PC-9 (cell line): ENCODE measurements around the gene NEK8. TPM values are rescaled to one million over a fixed set of nuclear protein-coding genes. Genes with fewer than 3 reads are reported as not detected.
A peak's percentile ranks its signal among the peaks of the same experiment; 100 is the strongest.

ENCODE experiments used
- BruUV-seq: library from RNA; stranded (reverse); fragments of 400-500 nt; replicated peaks from 2 replicates; lab custom pipeline; 2021; lab: Mats Ljungman, UMichigan
- CTCF ChIA-PET: fragments of 300-600 bp; sonication (Branson Sonifier 250); formaldehyde crosslinking; loops from one replicate; lab custom pipeline; 2022; ENCODE audit warnings: antibody characterized with exemption; lab: Charles Lee
- POLR2A ChIA-PET: fragments of 300-600 bp; sonication (Branson Sonifier 250); formaldehyde crosslinking; loops from one replicate; lab custom pipeline; 2022; ENCODE audit warnings: antibody characterized with exemption; ENCODE audit not compliant: unreplicated experiment; lab: Charles Lee
- DNase-seq, 2 experiments: peaks; one replicate each; pipeline versions ENCODE4 v3.0.0 to v3.0.0-alpha.2; 2015 to 2022; ENCODE audit warnings: mixed read lengths in 1 of 2
- H2AFZ ChIP-seq: fragments of 200-600 bp; sonication (generic); 2 replicates; pipeline ENCODE4 v1.8.1; 2017; ENCODE audit warnings: antibody characterized with exemption
- H3F3A ChIP-seq: fragments of 200-600 bp; sonication (generic); 2 replicates; pipeline ENCODE4 v1.8.1; 2017; ENCODE audit warnings: antibody characterized with exemption, mild to moderate bottlenecking, low read depth; ENCODE audit not compliant: insufficient read depth
- H3K27ac ChIP-seq: fragments of 200-600 bp; sonication (generic); 2 replicates; pipeline ENCODE4 v1.6.1; 2016; ENCODE audit warnings: mixed run types
- H3K27me3 ChIP-seq: fragments of 200-600 bp; sonication (generic); 2 replicates; pipeline ENCODE4 v1.6.1; 2016; ENCODE audit warnings: low read depth, mixed run types; ENCODE audit not compliant: insufficient read depth
- H3K36me3 ChIP-seq: fragments of 200-600 bp; sonication (generic); 2 replicates; pipeline ENCODE4 v1.6.1; 2016; ENCODE audit warnings: low read depth, mixed run types
- H3K4me1 ChIP-seq: fragments of 200-600 bp; sonication (generic); replicated peaks from 2 replicates; pipeline ENCODE4 v1.6.1; 2016; ENCODE audit warnings: mixed run types; ENCODE audit not compliant: insufficient read depth
- H3K4me2 ChIP-seq: fragments of 200-600 bp; sonication (generic); 2 replicates; pipeline ENCODE4 v1.6.1; 2017; ENCODE audit warnings: mixed run types
- H3K4me3 ChIP-seq: fragments of 200-600 bp; sonication (generic); 2 replicates; pipeline ENCODE4 v1.6.1; 2016; ENCODE audit warnings: mixed run types
- H3K79me2 ChIP-seq: fragments of 200-600 bp; sonication (generic); 2 replicates; pipeline ENCODE4 v1.6.1; 2017; ENCODE audit warnings: low read depth, mixed run types
- H3K9me2 ChIP-seq: fragments of 200-600 bp; sonication (generic); 2 replicates; pipeline ENCODE4 v1.8.1; 2017; ENCODE audit warnings: mild to moderate bottlenecking; ENCODE audit not compliant: insufficient read depth
- H3K9me3 ChIP-seq: fragments of 200-600 bp; sonication (generic); 2 replicates; pipeline ENCODE4 v1.8.1; 2016; ENCODE audit warnings: low read depth; ENCODE audit not compliant: insufficient read depth
- H4K20me1 ChIP-seq: fragments of 200-600 bp; sonication (generic); 2 replicates; pipeline ENCODE4 v1.8.1; 2017; ENCODE audit not compliant: insufficient read depth
- EZH2 ChIP-seq: fragments of 200-600 bp; sonication (generic); IDR thresholded peaks from 2 replicates; pipeline ENCODE4 v1.8.0; 2017; ENCODE audit warnings: antibody characterized with exemption, low read depth
- intact Hi-C: fragments of 100-400 bp; cut with micrococcal nuclease; formaldehyde crosslinking; loops from one replicate; pipeline ENCODE4 v1.10.0; 2022; ENCODE audit not compliant: unreplicated experiment
- total RNA-seq: library from RNA; stranded (reverse); gene quantifications from 2 replicates; pipeline ENCODE4 v1.2.3, GENCODE V29; 2021
- TF ChIP-seq, protein P1 (sequence below): fragments of 200-600 bp; sonication (generic); conservative IDR thresholded peaks from 2 replicates; pipeline ENCODE4 v1.6.1; 2017; ENCODE audit warnings: mixed run types, antibody characterized with exemption, mild to moderate bottlenecking, moderate library complexity

The NEK8 gene
- total RNA-seq, 1 experiment from 2014 or later = 12.1 TPM

DNA sequence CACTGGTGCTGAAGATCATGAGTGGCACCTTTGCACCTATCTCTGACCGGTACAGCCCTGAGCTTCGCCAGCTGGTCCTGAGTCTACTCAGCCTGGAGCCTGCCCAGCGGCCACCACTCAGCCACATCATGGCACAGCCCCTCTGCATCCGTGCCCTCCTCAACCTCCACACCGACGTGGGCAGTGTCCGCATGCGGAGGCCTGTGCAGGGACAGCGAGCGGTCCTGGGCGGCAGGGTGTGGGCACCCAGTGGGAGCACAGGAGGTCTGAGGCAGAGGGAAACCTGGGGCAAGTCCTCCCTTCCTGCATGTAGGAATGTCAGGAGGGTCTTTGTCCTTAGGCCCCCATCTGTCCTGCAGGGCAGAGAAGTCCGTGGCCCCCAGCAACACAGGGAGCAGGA lies 8.7 kb downstream of the NEK8 start:
- no peak overlapping the region for H3K4me3 ChIP-seq
- intact Hi-C loops = no loop called here
- POLR2A ChIA-PET = no interaction called here
- H3K4me2 ChIP-seq = no peak overlapping the region
- H2AFZ ChIP-seq = no peak overlapping the region
- no TSS peak for BruUV-seq
- H3F3A ChIP-seq = peaks cover 28% of the 10 kb centered on the region
- H3K79me2 ChIP-seq = no peaks in the 10 kb centered on the region
- TF ChIP-seq, protein P1, sequence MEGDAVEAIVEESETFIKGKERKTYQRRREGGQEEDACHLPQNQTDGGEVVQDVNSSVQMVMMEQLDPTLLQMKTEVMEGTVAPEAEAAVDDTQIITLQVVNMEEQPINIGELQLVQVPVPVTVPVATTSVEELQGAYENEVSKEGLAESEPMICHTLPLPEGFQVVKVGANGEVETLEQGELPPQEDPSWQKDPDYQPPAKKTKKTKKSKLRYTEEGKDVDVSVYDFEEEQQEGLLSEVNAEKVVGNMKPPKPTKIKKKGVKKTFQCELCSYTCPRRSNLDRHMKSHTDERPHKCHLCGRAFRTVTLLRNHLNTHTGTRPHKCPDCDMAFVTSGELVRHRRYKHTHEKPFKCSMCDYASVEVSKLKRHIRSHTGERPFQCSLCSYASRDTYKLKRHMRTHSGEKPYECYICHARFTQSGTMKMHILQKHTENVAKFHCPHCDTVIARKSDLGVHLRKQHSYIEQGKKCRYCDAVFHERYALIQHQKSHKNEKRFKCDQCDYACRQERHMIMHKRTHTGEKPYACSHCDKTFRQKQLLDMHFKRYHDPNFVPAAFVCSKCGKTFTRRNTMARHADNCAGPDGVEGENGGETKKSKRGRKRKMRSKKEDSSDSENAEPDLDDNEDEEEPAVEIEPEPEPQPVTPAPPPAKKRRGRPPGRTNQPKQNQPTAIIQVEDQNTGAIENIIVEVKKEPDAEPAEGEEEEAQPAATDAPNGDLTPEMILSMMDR = no peak
- TF ChIP-seq EZH2 = no peak
- no peaks in the 10 kb centered on the region for H4K20me1 ChIP-seq
- no peaks in the 10 kb centered on the region for H3K27me3 ChIP-seq
- no peak for DNase-seq
- H3K9me2 ChIP-seq = no peaks in the 10 kb centered on the region
- no peaks in the 10 kb centered on the region; the same call in 1 of the 2 replicates for H3K36me3 ChIP-seq
- H3K4me1 ChIP-seq = peaks cover 31% of the 10 kb centered on the region
- no peak overlapping the region for H3K27ac ChIP-seq
- CTCF ChIA-PET = no interaction called here
- H3K9me3 ChIP-seq = no peaks in the 10 kb centered on the region; the same call in 1 of the 2 replicates

DNA sequence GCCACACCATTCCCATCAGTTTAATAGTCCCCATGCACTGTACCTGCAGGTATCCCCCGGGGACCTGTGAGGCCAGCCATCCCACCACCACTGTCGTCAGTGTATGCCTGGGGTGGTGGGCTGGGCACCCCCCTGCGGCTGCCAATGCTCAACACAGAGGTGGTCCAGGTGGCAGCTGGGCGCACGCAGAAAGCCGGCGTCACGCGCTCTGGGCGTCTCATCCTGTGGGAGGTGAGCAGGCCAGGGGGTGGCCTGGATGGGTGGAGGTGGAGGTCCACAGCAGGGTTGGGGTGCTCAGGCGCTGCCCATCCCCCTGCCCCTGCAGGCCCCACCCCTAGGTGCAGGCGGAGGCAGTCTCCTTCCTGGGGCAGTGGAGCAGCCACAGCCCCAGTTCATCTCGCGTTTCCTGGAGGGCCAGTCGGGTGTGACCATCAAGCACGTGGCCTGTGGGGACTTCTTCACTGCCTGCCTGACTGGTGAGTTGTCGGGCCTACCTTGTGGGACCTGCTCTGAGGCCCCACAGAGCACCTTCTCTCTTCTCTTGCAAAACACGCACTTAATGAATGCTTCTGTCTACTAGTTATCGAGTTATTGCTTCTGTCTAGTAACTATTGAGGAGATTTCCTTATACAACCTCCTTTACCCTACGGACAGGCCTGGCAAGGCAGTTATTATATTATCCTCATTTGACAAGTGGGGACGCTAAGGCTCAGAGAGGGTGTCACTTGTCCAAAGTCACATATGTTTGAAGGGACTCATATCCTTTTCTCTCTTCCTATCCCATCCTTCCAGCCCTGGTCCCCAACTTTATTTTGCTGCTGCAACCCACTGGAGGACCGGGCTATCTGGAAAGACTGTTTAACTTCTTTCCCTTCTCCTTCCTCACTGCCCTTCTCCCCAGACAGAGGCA lies 9.4 kb downstream of the NEK8 start:
- ChIA-PET CTCF (no interaction called here), POLR2A (no interaction called here)
- peaks cover 31% of the 10 kb centered on the region for H3F3A ChIP-seq
- no peaks in the 10 kb centered on the region for H3K27me3 ChIP-seq
- H3K9me2 ChIP-seq = no peaks in the 10 kb centered on the region
- H3K36me3 ChIP-seq = no peaks in the 10 kb centered on the region; the same call in 1 of the 2 replicates
- H3K4me2 ChIP-seq = peak overlapping the region; percentile 31
- no peak overlapping the region for H3K27ac ChIP-seq
- no peak overlapping the region for H2AFZ ChIP-seq
- BruUV-seq = no TSS peak
- peaks cover 37% of the 10 kb centered on the region for H3K4me1 ChIP-seq
- peak in 1 of 2 experiments; percentile 64 for DNase-seq
- H3K79me2 ChIP-seq = no peaks in the 10 kb centered on the region
- TF ChIP-seq EZH2 = no peak
- TF ChIP-seq, protein P1 = no peak
- no peaks in the 10 kb centered on the region; the same call in 1 of the 2 replicates for H3K9me3 ChIP-seq
- H4K20me1 ChIP-seq = no peaks in the 10 kb centered on the region
- intact Hi-C loops = no loop called here
- H3K4me3 ChIP-seq = no peak overlapping the region

DNA sequence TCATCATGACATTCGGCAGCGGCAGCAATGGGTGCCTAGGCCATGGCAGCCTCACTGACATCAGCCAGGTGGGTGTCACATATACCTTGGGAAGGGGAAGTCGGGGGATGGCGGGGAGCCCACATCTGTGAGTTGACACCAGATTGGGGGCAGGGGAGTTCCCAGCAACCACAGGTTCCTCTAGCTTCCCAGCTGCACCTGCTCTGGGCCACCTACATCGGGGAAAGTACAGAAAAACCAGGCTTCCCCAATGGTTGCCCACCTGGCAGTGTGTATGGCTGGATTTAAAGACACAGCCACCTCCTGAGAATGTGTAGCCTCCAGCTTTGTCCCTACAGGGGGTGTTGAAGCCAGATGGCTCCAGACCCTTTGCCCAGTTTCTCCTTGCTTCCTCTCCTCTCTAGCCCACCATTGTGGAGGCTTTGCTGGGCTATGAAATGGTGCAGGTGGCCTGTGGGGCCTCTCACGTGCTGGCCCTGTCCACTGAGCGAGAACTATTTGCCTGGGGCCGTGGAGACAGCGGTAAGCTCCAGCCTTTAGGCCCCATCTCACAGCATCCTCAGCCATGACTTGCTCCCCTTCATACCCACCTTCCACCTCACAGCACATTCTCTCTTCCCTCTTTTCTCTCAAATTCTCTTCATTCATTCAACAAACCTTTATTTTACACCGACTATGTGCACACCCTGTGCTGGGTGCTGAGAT lies 10.2 kb downstream of the NEK8 start:
- peak overlapping the region; percentile 31; the same call in 1 of the 2 replicates for H3K4me2 ChIP-seq
- no peak overlapping the region for H2AFZ ChIP-seq
- intact Hi-C loops = no loop called here
- POLR2A ChIA-PET = interaction anchor here (0.8 kb wide), 1 partner anchor 868 kb away, joined by 11 read pairs; no protein-coding TSS in a partner anchor
- no peaks in the 10 kb centered on the region for H3K9me2 ChIP-seq
- no peaks in the 10 kb centered on the region for H3K79me2 ChIP-seq
- no TSS peak for BruUV-seq
- H3K27me3 ChIP-seq = no peaks in the 10 kb centered on the region
- peaks cover 32% of the 10 kb centered on the region for H3F3A ChIP-seq
- no peak overlapping the region for H3K4me3 ChIP-seq
- no peak for DNase-seq
- no peak for TF ChIP-seq EZH2
- TF ChIP-seq, protein P1 = no peak
- H4K20me1 ChIP-seq = no peaks in the 10 kb centered on the region
- H3K4me1 ChIP-seq = peaks cover 37% of the 10 kb centered on the region
- no peaks in the 10 kb centered on the region; the same call in 1 of the 2 replicates for H3K9me3 ChIP-seq
- H3K27ac ChIP-seq = no peak overlapping the region
- CTCF ChIA-PET = no interaction called here
- no peaks in the 10 kb centered on the region; the same call in 1 of the 2 replicates for H3K36me3 ChIP-seq
